DMS114 treated with DMSO at 0.1 percent for 48 hours (cell line): ENCODE results near the gene CDK5R1.
"Not testable (repeated sequence)": the region's sequence is repeated elsewhere in the genome, so short reads cannot be mapped to it uniquely, and the experiment has no call there.

Experiments
- DNase-seq: peaks from one replicate; lab custom pipeline; 2025; ENCODE audit not compliant: unreplicated experiment; lab: John Stamatoyannopoulos, UW

CDK5R1 gene

DNA sequence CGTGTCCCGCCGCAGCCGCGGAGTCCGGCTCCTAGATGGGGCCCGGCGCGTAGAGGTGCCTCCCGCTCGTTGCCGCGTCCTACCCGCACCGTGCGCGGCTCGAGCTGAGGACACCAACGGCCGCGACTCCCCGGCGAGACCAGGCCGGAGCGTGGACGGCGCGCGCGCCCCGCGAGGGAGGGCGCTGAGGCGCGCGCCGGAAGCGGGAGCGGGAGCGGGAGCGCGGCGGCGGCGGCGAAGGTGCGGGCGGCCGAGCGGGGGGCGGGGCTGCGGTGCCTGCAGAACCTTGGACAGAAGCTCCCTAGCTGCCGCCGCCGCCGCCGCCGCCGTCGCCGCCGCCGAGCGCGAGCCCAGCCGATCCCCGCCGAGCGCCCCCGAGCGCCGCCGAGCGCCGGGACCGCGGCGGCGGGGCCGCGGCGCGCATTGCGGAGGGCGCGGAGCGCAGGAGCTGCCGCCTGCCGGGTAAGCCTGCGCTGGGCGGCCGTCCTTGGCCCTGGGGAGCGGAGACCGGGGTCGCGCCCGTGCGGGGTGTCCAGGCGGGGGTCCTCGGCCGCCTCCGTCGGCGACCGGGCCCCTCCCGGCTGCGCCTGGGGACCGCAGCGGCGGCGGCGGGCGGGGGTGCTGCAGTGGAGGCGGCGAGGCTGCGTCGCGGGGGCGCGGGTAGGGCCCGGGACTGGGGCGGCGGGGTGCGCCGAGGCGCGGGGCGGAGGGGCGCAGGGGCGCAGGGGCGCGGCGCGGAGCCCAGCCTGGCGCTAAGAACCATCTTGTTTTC, at the start of gene CDK5R1:
CDK5R1 (plus strand) TSS at position 293 of the 772 bp plus-strand sequence. CDS start 628 bp downstream, outside the sequence.
- DNase-seq: no peak

DNA sequence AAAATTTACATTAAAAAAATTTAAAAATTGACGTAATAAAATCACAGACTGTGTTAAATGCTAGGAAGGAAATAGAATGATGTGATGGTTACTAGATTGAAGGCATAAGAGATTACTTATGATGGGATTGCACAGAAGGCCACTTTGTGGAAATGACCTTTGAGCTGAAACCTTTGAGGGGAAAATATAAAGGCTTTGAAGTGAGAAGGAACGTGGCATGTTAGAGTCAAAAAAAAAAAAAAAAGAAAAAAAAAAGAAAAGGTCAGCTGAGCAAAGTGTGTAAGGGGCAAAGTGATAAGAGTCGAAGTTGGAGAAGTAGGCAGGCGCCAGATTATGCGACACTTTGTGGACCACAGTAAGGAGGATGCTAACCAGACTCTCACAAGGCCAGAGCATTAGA, 46.1 kb upstream of the CDK5R1 start:
- DNase-seq: no peak

- no peak for DNase-seq
Measured at GRCh38 chr17:32441886-32442285, 44.9 kb upstream of the CDK5R1 start.

- DNase-seq: no peak
Measured at GRCh38 chr17:32443827-32444300, 42.9 kb upstream of the CDK5R1 start.

DNA sequence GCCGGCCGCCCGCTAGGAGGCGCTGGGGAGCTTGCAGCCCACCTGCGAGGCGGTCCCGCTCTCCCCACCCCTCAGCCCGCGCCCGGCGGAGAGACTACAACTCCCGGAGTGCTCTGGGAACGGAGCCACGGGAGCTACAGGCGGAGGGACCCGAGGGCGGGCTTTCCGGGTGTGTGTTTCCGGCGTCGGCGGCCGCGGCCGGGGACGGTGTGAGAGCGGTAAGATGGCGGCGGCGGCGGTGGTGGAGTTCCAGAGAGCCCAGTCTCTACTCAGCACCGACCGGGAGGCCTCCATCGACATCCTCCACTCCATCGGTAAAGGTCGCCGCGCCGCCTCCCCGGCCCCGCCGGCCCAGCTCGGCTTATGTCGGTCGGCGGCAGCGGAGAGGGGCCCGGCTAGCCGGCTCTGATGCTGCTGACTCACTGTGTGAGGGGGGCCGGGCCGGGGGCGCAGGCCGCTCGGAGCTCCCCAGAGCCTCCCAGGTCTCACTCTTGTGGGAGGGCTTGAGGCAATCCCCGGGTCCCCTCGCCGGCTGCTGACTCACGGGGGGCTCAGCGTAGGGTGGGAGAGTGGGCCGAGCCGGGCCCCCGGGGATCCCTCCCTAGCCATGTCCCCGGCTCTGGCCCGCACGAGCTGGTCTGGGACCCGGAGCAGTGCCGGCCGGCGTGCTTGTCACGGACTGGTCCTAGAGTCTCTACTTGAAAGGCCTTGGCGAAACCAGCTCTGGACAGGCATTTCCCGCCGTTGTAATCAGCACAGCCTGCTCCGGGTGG, 42.3 kb upstream of the CDK5R1 start, which contains the start of gene PSMD11:
PSMD11 (plus strand) TSS at position 210 of the 773 bp plus-strand sequence; CDS start at position 224, 14 bp downstream.
- peak; percentile 83 for DNase-seq

GRCh38 chr17:32445074-32445415, 41.7 kb upstream of the CDK5R1 start:
- peak; percentile 10 for DNase-seq

DNA sequence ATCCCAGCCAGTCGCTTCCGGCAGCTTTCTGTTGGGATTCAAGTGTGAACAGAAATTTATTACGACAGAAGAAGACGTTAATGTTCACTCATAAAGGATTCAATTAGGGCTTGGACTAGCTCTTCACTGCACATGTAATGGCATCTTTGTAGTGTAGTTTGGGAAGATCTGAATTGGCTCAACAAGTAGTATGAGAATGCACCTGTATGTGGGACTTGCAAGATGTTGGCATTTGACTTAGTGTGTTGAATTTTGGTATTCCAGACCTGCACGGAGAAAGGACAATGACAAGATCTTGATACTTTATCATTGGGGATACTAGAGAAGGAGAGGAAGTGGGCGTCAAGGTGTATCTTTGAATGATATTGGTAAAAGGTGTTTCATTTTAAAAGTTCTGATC, 41.3 kb upstream of the CDK5R1 start:
- no peak for DNase-seq

GRCh38 chr17:32445971-32446370, 40.8 kb upstream of the CDK5R1 start:
- no peak for DNase-seq

DNA sequence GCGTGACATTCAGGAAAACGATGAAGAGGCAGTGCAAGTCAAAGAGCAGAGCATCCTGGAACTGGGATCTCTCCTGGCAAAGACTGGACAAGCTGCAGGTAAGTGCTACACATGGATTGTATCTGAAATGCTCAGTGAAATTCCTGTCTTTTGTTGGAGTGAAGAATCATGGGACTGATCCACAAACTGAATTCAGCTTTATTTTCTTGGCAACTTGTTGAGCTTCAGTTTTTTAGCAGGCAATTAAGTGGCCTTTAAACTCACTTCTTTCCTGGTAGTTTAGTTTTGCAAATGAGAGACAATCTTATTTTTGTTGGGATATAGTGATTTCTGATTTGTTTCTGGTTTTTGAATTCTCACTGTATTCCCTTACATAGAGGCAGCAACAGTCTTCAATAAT, 39.8 kb upstream of the CDK5R1 start:
- no peak for DNase-seq

DNA sequence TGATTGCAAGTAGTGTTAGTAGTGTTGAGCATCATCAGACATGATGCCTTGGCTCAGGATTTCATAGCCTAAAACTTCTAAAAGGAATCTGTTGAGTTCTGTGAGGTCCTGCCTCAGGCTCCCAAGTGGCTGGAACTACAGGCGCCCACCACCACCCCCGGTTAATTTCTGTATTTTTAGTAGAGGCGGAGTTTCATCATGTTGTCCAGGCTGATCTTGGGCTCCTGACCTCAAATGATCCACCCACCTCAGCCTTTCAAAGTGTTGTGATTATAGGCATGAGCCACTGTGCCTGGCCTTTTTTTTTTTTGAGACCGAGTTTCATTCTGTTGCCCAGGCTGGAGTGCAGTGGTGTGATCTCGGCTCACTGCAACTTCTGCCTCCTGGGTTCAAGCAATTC, 36.8 kb upstream of the CDK5R1 start:
- no peak for DNase-seq

- not testable (repeated sequence) for DNase-seq
Measured at GRCh38 chr17:32450379-32450778, 36.4 kb upstream of the CDK5R1 start.

- DNase-seq: no peak
Measured at GRCh38 chr17:32451879-32452278, 34.9 kb upstream of the CDK5R1 start.

GRCh38 chr17:32452281-32452680, 34.5 kb upstream of the CDK5R1 start:
- no peak for DNase-seq

GRCh38 chr17:32453370-32453769, 33.4 kb upstream of the CDK5R1 start:
- DNase-seq: no peak

DNA sequence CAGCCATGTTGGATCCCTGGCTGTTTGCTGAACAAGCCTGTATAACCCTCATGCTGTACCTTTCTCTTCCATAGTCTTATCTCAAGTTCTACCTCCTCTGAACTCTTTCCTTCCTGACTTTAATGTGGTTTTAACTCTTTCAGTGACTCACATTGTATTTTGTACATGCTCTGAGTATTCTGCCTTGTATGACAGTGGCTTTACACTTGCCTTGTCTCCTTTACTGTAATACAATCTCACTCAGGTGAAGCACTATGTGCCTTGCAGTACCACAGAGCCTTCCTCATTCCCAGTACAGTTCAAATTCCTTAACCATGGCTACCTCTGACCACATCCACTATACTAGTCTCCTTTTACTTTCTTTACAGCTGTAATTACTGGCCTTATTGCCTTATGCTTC, 28.4 kb upstream of the CDK5R1 start:
- no peak for DNase-seq

DNA sequence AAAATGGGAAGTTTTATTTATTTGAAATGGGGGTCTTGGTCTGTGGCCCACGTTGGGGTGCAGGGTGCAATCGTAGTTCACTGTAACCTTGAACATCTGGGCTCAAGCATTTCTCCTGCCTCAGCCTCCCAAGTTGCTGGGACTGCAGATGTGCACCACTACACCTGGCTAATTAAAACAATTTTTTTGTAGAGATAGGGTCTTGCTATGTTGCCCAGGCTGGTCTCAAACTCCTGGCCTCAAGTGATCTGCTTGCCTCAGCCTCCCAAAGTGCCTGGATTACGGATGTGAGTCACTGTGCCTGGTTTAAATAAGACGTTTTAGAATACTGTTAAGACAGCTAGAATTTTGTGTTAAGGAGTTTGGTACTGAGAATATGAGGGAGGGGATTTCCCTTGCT, 26.7 kb upstream of the CDK5R1 start:
- DNase-seq: no peak

DNA sequence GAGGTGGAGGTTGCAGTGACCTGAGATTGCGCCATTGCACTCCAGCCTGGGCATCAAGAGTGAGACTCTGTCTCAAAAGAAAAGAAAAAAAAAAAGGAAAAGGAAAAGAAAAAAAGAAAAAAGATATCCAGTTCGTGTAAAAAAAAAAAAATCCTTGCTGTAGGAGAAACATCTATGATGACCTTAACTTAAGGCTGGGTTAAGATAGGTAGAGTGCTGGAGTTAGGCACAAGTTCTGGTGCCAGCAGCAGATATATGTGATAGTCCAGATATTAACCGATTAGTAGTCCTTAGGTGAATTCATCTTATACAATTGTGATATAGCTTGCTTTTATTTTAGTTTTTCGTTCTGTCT, 25.3 kb upstream of the CDK5R1 start:
- DNase-seq: peak; percentile 26

- peak; percentile 28 for DNase-seq
Measured at GRCh38 chr17:32461853-32462617, 24.8 kb upstream of the CDK5R1 start.

DNA sequence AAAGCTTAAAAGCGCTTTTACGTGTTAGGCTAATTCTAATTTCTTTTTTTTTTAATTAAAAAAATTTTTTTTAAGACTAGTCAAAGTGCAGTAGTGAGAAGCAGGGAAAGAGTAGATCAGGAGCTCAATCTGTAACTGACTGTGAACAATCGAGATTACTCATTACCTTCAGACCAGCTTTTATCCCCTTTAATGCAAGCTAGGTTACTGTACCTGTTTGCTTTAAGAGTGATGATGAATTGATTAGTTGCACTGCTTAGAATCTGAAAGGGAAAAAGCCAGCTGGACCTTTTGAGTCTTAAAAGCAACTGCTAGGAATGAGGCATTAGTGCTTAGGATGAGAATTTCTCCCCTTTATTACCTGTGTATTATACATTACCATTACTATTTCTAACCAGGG, 23.5 kb upstream of the CDK5R1 start:
- no peak for DNase-seq

- no peak for DNase-seq
Measured at GRCh38 chr17:32464374-32464773, 22.4 kb upstream of the CDK5R1 start.

DNA sequence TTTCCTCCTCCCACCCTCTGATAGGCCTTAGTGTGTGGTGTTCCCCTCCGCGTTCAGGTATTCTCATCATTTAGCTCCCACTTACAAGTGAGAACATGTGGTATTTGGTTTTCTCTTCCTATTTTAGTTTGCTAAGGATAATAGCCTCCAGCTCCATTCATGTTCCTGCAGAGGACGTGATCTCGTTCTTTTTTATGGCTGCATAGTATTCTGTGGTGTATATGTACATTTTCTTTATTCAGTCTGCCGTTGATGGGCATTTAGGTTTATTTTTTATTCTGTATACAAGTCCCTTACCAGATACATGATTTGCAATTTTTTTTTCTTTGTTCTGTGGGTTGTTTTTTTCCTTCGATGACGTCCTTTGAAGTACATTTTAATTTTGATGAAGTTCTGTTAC, 18.8 kb upstream of the CDK5R1 start:
- DNase-seq: no peak
